HCT116 (cell line): ENCODE results near the gene TTR. TPM values are rescaled to one million over a fixed set of nuclear protein-coding genes. Genes with fewer than 3 reads are reported as not detected.

Source experiments
- ATAC-seq: fragments of 200-7000 bp; cut with Tn5 transposase; 2 replicates; pipeline ENCODE4 v1.9.1; 2020; ENCODE audit warnings: mild to moderate bottlenecking, moderate library complexity
- BruUV-seq: library from RNA; stranded (reverse); fragments of 400-500 nt; replicated peaks from 2 replicates; lab custom pipeline; 2021; lab: Mats Ljungman, UMichigan
- CTCF ChIA-PET: fragments of 300-600 bp; sonication (Branson Sonifier 250); formaldehyde crosslinking; loops from one replicate; lab custom pipeline; 2021; ENCODE audit warnings: antibody characterized with exemption; lab: Charles Lee
- POLR2A ChIA-PET: fragments of 300-600, 350-600 bp; sonication (Branson Sonifier 250); formaldehyde crosslinking; loops from one replicate; lab custom pipeline; 2021; ENCODE audit warnings: antibody characterized with exemption; lab: Charles Lee
- RAD21 ChIA-PET, 2 experiments: fragments of 300-600 bp; sonication (Branson Sonifier 250); formaldehyde crosslinking; loops; one replicate each; lab custom pipeline; 2023; ENCODE audit warnings: low total read pairs in 2 of 2; ENCODE audit not compliant: uncharacterized antibody in 2 of 2, unreplicated experiment in 2 of 2, low non-redundant PET in 1 of 2; lab: Charles Lee
- DNase-seq: peaks from one replicate; pipeline ENCODE4 v3.0.0-alpha.2; 2010; ENCODE audit warnings: low read depth, low spot score
- H2AFZ ChIP-seq: fragments of 200-600 bp; shearing (Covaris generic), sonication (generic); 2 replicates; pipeline ENCODE4 v1.6.1; 2017; ENCODE audit warnings: low read depth, mixed run types, mixed read lengths, antibody characterized with exemption, low read length; ENCODE audit not compliant: poor library complexity, severe bottlenecking
- H3K27ac ChIP-seq: 2 replicates; pipeline ENCODE4 v1.5.1; 2012; ENCODE audit warnings: low read depth, low read length
- H3K27me3 ChIP-seq: fragments of 200-600 bp; sonication (generic); 2 replicates; pipeline ENCODE4 v1.6.1; 2016; ENCODE audit warnings: mixed run types, low read length, mixed read lengths; ENCODE audit not compliant: insufficient read depth
- H3K36me3 ChIP-seq, 2 experiments: fragments of 200-500 bp in 1 of 2; fragments of 200-600 bp in 1 of 2; sonication (Bioruptor generic) in 1 of 2; sonication (generic) in 1 of 2; 2 replicates each; pipeline versions ENCODE4 v1.5.1 to v1.6.1; 2014 to 2016; ENCODE audit warnings: low read length in 2 of 2, inconsistent platforms in 1 of 2, mixed read lengths in 1 of 2, mixed run types in 1 of 2; ENCODE audit not compliant: insufficient read depth in 2 of 2, control insufficient read depth in 1 of 2
- H3K4me1 ChIP-seq, 2 experiments: fragments of 200-600 bp in 1 of 2; sonication (generic) in 1 of 2; 2 replicates each; pipeline versions ENCODE4 v1.5.1 to v1.6.1; 2012 to 2017; ENCODE audit warnings: low read length in 2 of 2, inconsistent platforms in 1 of 2, mild to moderate bottlenecking in 1 of 2, mixed read lengths in 1 of 2, mixed run types in 1 of 2, moderate library complexity in 1 of 2; ENCODE audit not compliant: insufficient read depth in 2 of 2, control insufficient read depth in 1 of 2
- H3K4me2 ChIP-seq: fragments of 200-600 bp; sonication (generic); 2 replicates; pipeline ENCODE4 v1.6.1; 2017; ENCODE audit warnings: mixed run types, low read length, mixed read lengths
- H3K4me3 ChIP-seq, 2 experiments: fragments of 200-600 bp in 1 of 2; sonication (generic) in 1 of 2; replicated peaks in 1 of 2; 2 replicates each; pipeline ENCODE4 v1.5.1; 2011 to 2016; ENCODE audit warnings: low read length in 2 of 2, control low read depth in 1 of 2, low read depth in 1 of 2, mild to moderate bottlenecking in 1 of 2, mixed read lengths in 1 of 2, mixed run types in 1 of 2
- H3K79me2 ChIP-seq: fragments of 200-600 bp; sonication (generic); 2 replicates; pipeline ENCODE4 v1.6.1; 2017; ENCODE audit warnings: mild to moderate bottlenecking, mixed run types, low read length, moderate library complexity, mixed read lengths; ENCODE audit not compliant: insufficient read depth
- H3K9ac ChIP-seq: fragments of 200-600 bp; sonication (generic); 2 replicates; pipeline ENCODE4 v1.6.1; 2016; ENCODE audit warnings: low read length, mixed read lengths
- H3K9me2 ChIP-seq: fragments of 200-600 bp; sonication (generic), shearing (Covaris generic); 2 replicates; pipeline ENCODE4 v1.6.1; 2017; ENCODE audit warnings: mixed run types, mild to moderate bottlenecking, moderate library complexity; ENCODE audit not compliant: insufficient read depth
- H3K9me3 ChIP-seq, 2 experiments: fragments of 200-500 bp in 1 of 2; fragments of 200-600 bp in 1 of 2; sonication (Bioruptor generic) in 1 of 2; sonication (generic) in 1 of 2; 2 replicates each; pipeline ENCODE4 v1.6.1; 2014 to 2017; ENCODE audit warnings: low read length in 2 of 2, mixed read lengths in 2 of 2, inconsistent platforms in 1 of 2, low read depth in 1 of 2, mild to moderate bottlenecking in 1 of 2, mixed run types in 1 of 2, moderate library complexity in 1 of 2; ENCODE audit not compliant: control insufficient read depth in 1 of 2, insufficient read depth in 1 of 2
- H4K20me1 ChIP-seq: fragments of 200-600 bp; sonication (generic), shearing (Covaris generic); 2 replicates; pipeline ENCODE4 v1.6.1; 2017; ENCODE audit warnings: mixed run types, mild to moderate bottlenecking, moderate library complexity; ENCODE audit not compliant: insufficient read depth
- CEBPB ChIP-seq: IDR thresholded peaks from 2 replicates; pipeline ENCODE4 v1.6.1; 2012; ENCODE audit warnings: low read depth
- ELF1 ChIP-seq: IDR thresholded peaks from 2 replicates; pipeline ENCODE4 v1.6.1; 2012; ENCODE audit warnings: low read depth, borderline replicate concordance
- EZH2 ChIP-seq: fragments of 200-600 bp; sonication (generic); IDR thresholded peaks from 2 replicates; pipeline ENCODE4 v1.6.1; 2017; ENCODE audit warnings: antibody characterized with exemption, mixed run types
- EZH2phosphoT487 ChIP-seq: fragments of 200-600 bp; IDR thresholded peaks from 2 replicates; pipeline ENCODE4 v1.6.1; 2018; ENCODE audit warnings: antibody characterized with exemption, borderline replicate concordance
- POLR2A ChIP-seq: IDR thresholded peaks from 2 replicates; pipeline ENCODE4 v1.7.0; 2011; ENCODE audit warnings: borderline replicate concordance; ENCODE audit not compliant: insufficient read depth, insufficient read length; ENCODE audit errors: extremely low read depth
- POLR2AphosphoS5 ChIP-seq: IDR thresholded peaks from 2 replicates; pipeline ENCODE4 v1.6.1; 2011; ENCODE audit warnings: mild to moderate bottlenecking, low read depth, low read length, moderate library complexity
- RAD21 ChIP-seq: IDR thresholded peaks from 2 replicates; pipeline ENCODE4 v1.6.1; 2012; ENCODE audit warnings: low read depth, mild to moderate bottlenecking
- SIN3A ChIP-seq: IDR thresholded peaks from 2 replicates; pipeline ENCODE4 v1.6.1; 2012; ENCODE audit warnings: low read depth
- YY1 ChIP-seq: IDR thresholded peaks from 2 replicates; pipeline ENCODE4 v1.6.1; 2011; ENCODE audit warnings: low read length, low read depth, moderate library complexity, mild to moderate bottlenecking; ENCODE audit not compliant: insufficient replicate concordance; ENCODE audit errors: extremely low read depth
- ZNF274 ChIP-seq: fragments of 200-500 bp; sonication (Bioruptor generic); IDR thresholded peaks from 2 replicates; pipeline ENCODE4 v1.6.1; 2014; ENCODE audit warnings: mild to moderate bottlenecking, low read depth, low read length, inconsistent platforms
- intact Hi-C: fragments of 100-400 bp; cut with micrococcal nuclease; formaldehyde crosslinking; loops from 2 replicates; pipeline ENCODE4 v1.10.0; 2022
- total RNA-seq: library from RNA; stranded (reverse); gene quantifications from one replicate; pipeline ENCODE4 v1.2.1, GENCODE V29; 2021; ENCODE audit not compliant: unreplicated experiment
- TF ChIP-seq, protein P1 (sequence below): IDR thresholded peaks from 2 replicates; pipeline ENCODE4 v1.6.1; 2011; ENCODE audit warnings: mild to moderate bottlenecking, low read length, moderate library complexity; ENCODE audit not compliant: insufficient replicate concordance; ENCODE audit errors: extremely low read depth
- TF ChIP-seq, protein P2 (sequence below), 3 experiments: fragments of 200-600 bp in 1 of 3; sonication (generic) in 1 of 3; IDR thresholded peaks in 2 of 3; conservative IDR thresholded peaks in 1 of 3; 2 replicates each; pipeline ENCODE4 v1.5.1; 2012 to 2017; ENCODE audit warnings: low read depth in 2 of 3, low read length in 2 of 3, antibody characterized with exemption in 1 of 3, borderline replicate concordance in 1 of 3, control low read depth in 1 of 3, mild to moderate bottlenecking in 1 of 3, mixed read lengths in 1 of 3, mixed run types in 1 of 3, moderate library complexity in 1 of 3; ENCODE audit not compliant: insufficient read depth in 1 of 3
- TF ChIP-seq, protein P3 (sequence below): IDR thresholded peaks from 2 replicates; pipeline ENCODE4 v1.6.1; 2012; ENCODE audit warnings: low read depth

Gene TTR
- total RNA-seq, 1 experiment from 2014 or later: 1.2 TPM

DNA sequence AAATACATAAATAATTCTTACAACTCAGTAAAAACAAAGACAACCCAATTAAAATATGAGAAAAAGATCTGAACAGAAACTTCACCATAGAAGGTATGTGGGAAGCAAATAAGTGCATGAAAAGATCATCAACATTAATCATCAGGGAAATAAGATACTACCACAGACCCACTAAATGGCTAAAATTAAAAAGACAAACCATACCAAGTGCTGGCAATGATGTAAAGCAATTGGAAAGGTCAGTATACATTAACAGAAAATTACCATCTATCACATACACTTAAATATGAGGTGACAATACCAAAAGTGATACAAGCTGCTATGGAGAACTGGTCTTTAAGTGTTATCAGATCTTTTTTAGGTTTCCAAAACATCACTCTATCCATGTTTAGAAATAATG is 44.7 kb downstream of the TTR start:
- TF ChIP-seq EZH2: no peak
- no peak for TF ChIP-seq POLR2A
- no peak for TF ChIP-seq YY1
- TF ChIP-seq, protein P1, sequence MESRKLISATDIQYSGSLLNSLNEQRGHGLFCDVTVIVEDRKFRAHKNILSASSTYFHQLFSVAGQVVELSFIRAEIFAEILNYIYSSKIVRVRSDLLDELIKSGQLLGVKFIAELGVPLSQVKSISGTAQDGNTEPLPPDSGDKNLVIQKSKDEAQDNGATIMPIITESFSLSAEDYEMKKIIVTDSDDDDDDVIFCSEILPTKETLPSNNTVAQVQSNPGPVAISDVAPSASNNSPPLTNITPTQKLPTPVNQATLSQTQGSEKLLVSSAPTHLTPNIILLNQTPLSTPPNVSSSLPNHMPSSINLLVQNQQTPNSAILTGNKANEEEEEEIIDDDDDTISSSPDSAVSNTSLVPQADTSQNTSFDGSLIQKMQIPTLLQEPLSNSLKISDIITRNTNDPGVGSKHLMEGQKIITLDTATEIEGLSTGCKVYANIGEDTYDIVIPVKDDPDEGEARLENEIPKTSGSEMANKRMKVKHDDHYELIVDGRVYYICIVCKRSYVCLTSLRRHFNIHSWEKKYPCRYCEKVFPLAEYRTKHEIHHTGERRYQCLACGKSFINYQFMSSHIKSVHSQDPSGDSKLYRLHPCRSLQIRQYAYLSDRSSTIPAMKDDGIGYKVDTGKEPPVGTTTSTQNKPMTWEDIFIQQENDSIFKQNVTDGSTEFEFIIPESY: no peak
- TF ChIP-seq, protein P2, sequence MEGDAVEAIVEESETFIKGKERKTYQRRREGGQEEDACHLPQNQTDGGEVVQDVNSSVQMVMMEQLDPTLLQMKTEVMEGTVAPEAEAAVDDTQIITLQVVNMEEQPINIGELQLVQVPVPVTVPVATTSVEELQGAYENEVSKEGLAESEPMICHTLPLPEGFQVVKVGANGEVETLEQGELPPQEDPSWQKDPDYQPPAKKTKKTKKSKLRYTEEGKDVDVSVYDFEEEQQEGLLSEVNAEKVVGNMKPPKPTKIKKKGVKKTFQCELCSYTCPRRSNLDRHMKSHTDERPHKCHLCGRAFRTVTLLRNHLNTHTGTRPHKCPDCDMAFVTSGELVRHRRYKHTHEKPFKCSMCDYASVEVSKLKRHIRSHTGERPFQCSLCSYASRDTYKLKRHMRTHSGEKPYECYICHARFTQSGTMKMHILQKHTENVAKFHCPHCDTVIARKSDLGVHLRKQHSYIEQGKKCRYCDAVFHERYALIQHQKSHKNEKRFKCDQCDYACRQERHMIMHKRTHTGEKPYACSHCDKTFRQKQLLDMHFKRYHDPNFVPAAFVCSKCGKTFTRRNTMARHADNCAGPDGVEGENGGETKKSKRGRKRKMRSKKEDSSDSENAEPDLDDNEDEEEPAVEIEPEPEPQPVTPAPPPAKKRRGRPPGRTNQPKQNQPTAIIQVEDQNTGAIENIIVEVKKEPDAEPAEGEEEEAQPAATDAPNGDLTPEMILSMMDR (IDR thresholded peaks at IDR 0.05 in 2 of 3, conservative IDR thresholded peaks at IDR 0.05 in 1 of 3; ENCODE audit: borderline replicate concordance in 1 of 3, insufficient read depth in 1 of 3, low read depth in 2 of 3, low read length in 2 of 3): no peak
- TF ChIP-seq RAD21: no peak
- TF ChIP-seq, protein P3, sequence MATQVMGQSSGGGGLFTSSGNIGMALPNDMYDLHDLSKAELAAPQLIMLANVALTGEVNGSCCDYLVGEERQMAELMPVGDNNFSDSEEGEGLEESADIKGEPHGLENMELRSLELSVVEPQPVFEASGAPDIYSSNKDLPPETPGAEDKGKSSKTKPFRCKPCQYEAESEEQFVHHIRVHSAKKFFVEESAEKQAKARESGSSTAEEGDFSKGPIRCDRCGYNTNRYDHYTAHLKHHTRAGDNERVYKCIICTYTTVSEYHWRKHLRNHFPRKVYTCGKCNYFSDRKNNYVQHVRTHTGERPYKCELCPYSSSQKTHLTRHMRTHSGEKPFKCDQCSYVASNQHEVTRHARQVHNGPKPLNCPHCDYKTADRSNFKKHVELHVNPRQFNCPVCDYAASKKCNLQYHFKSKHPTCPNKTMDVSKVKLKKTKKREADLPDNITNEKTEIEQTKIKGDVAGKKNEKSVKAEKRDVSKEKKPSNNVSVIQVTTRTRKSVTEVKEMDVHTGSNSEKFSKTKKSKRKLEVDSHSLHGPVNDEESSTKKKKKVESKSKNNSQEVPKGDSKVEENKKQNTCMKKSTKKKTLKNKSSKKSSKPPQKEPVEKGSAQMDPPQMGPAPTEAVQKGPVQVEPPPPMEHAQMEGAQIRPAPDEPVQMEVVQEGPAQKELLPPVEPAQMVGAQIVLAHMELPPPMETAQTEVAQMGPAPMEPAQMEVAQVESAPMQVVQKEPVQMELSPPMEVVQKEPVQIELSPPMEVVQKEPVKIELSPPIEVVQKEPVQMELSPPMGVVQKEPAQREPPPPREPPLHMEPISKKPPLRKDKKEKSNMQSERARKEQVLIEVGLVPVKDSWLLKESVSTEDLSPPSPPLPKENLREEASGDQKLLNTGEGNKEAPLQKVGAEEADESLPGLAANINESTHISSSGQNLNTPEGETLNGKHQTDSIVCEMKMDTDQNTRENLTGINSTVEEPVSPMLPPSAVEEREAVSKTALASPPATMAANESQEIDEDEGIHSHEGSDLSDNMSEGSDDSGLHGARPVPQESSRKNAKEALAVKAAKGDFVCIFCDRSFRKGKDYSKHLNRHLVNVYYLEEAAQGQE: no peak
- no peak for TF ChIP-seq SIN3A
- TF ChIP-seq ZNF274: no peak
- no peak for TF ChIP-seq EZH2phosphoT487
- no peak for TF ChIP-seq CEBPB
- TF ChIP-seq POLR2AphosphoS5: no peak
- no peak for TF ChIP-seq ELF1
- RAD21 ChIA-PET: no interaction called here
- no TSS peak for BruUV-seq

More for the DNA sequence above, 44.7 kb downstream of the TTR start:
- no peak for ATAC-seq
- intact Hi-C loops: no loop called here
- no peaks in the 10 kb centered on the region for H3K79me2 ChIP-seq
- no peaks in the 10 kb centered on the region for H3K4me1 ChIP-seq
- ChIA-PET POLR2A (no interaction called here), CTCF (no interaction called here)
- H4K20me1 ChIP-seq: no peaks in the 10 kb centered on the region
- H3K36me3 ChIP-seq: no peaks in the 10 kb centered on the region
- H3K27me3 ChIP-seq: no peaks in the 10 kb centered on the region
- H3K4me3 ChIP-seq: no peak overlapping the region
- no peaks in the 10 kb centered on the region for H3K9me3 ChIP-seq
- H3K4me2 ChIP-seq: no peak overlapping the region
- H2AFZ ChIP-seq: no peak overlapping the region
- H3K9ac ChIP-seq: no peak overlapping the region
- DNase-seq: no peak
- no peaks in the 10 kb centered on the region; the same call in 1 of the 2 replicates for H3K9me2 ChIP-seq
- no peak overlapping the region for H3K27ac ChIP-seq
